SK-N-SH treated with all-trans-retinoic acid at 6 μM for 48 hours (cell line): ENCODE results near the gene ZNF525.
"Not testable (repeated sequence)": the region's sequence is repeated elsewhere in the genome, so short reads cannot be mapped to it uniquely, and the experiment has no call there.

ENCODE experiments used
- ATAC-seq: fragments of 200-7000 bp; cut with Tn5 transposase; 3 replicates; pipeline ENCODE4 v1.9.1; 2020; ENCODE audit warnings: mild to moderate bottlenecking, moderate library complexity
- ARNTL ChIP-seq: fragments of 450-650 bp; formaldehyde crosslinking; IDR thresholded peaks from 2 replicates; pipeline ENCODE4 v1.5.0; 2020; ENCODE audit warnings: low read depth, mild to moderate bottlenecking, moderate library complexity, borderline replicate concordance
- BACH2 ChIP-seq: fragments of 250-450 bp; sonication (Bioruptor Pico); IDR thresholded peaks from 2 replicates; pipeline ENCODE4 v1.9.0; 2021; ENCODE audit warnings: mild to moderate bottlenecking, borderline replicate concordance
- CREB5 ChIP-seq: fragments of 250-450 bp; sonication (Bioruptor Pico); IDR thresholded peaks from 2 replicates; pipeline ENCODE4 v1.5.1; 2020; ENCODE audit warnings: low read depth, mild to moderate bottlenecking, moderate library complexity
- CSDC2 ChIP-seq: fragments of 250-450 bp; sonication (Bioruptor Pico); IDR thresholded peaks from 2 replicates; pipeline ENCODE4 v1.5.0; 2020; ENCODE audit warnings: mild to moderate bottlenecking, moderate library complexity
- CSRNP3 ChIP-seq: fragments of 250-450 bp; sonication (Bioruptor Pico); IDR thresholded peaks from 2 replicates; pipeline ENCODE4 v1.5.1; 2021; ENCODE audit warnings: mild to moderate bottlenecking, moderate library complexity
- ESRRG ChIP-seq: fragments of 250-450 bp; sonication (Bioruptor Pico); IDR thresholded peaks from 2 replicates; pipeline ENCODE4 v1.6.1; 2021; ENCODE audit warnings: mild to moderate bottlenecking
- GLIS3 ChIP-seq: fragments of 250-450 bp; sonication (Bioruptor Pico); IDR thresholded peaks from 2 replicates; pipeline ENCODE4 v1.5.0; 2020; ENCODE audit warnings: mild to moderate bottlenecking, moderate library complexity
- ISL1 ChIP-seq: fragments of 250-450 bp; sonication (Bioruptor Pico); IDR thresholded peaks from 2 replicates; pipeline ENCODE4 v2.1.2; 2022; ENCODE audit warnings: mild to moderate bottlenecking, moderate library complexity
- OSR1 ChIP-seq: fragments of 250-450 bp; sonication (Bioruptor Pico); IDR thresholded peaks from 2 replicates; pipeline ENCODE4 v1.8.0; 2022; ENCODE audit warnings: moderate library complexity, mild to moderate bottlenecking, inconsistent platforms
- PATZ1 ChIP-seq: fragments of 250-450 bp; sonication (Bioruptor Pico); IDR thresholded peaks from 2 replicates; pipeline ENCODE4 v1.8.0; 2020; ENCODE audit warnings: mild to moderate bottlenecking, moderate library complexity, borderline replicate concordance
- POU6F1 ChIP-seq: fragments of 250-450 bp; sonication (Bioruptor Pico); IDR thresholded peaks from 2 replicates; pipeline ENCODE4 v1.8.0; 2021; ENCODE audit warnings: low read depth, mild to moderate bottlenecking, moderate library complexity, borderline replicate concordance
- PPARA ChIP-seq: fragments of 250-450 bp; sonication (Bioruptor Pico); IDR thresholded peaks from 2 replicates; pipeline ENCODE4 v1.5.0; 2020; ENCODE audit warnings: mild to moderate bottlenecking, borderline replicate concordance
- RARB ChIP-seq: fragments of 250-450 bp; sonication (Bioruptor Pico); IDR thresholded peaks from 2 replicates; pipeline ENCODE4 v1.8.0; 2021; ENCODE audit warnings: mild to moderate bottlenecking, moderate library complexity
- SNAI2 ChIP-seq: fragments of 250-450 bp; sonication (Bioruptor Pico); IDR thresholded peaks from 2 replicates; pipeline ENCODE4 v1.5.0; 2020; ENCODE audit warnings: mild to moderate bottlenecking, moderate library complexity
- TCF4 ChIP-seq: fragments of 250-450 bp; sonication (Bioruptor Pico); IDR thresholded peaks from 2 replicates; pipeline ENCODE4 v1.8.0; 2021; ENCODE audit warnings: mild to moderate bottlenecking, moderate library complexity, borderline replicate concordance
- TOX ChIP-seq: fragments of 250-450 bp; sonication (Bioruptor Pico); IDR thresholded peaks from 2 replicates; pipeline ENCODE4 v1.8.0; 2021; ENCODE audit warnings: mild to moderate bottlenecking, moderate library complexity, borderline replicate concordance
- TSHZ2 ChIP-seq: fragments of 250-450 bp; sonication (Bioruptor Pico); IDR thresholded peaks from 2 replicates; pipeline ENCODE4 v1.5.0; 2020; ENCODE audit warnings: mild to moderate bottlenecking, moderate library complexity
- ZC3H10 ChIP-seq: fragments of 250-450 bp; sonication (Bioruptor Pico); IDR thresholded peaks from 2 replicates; pipeline ENCODE4 v1.5.1; 2021; ENCODE audit warnings: mild to moderate bottlenecking, moderate library complexity
- ZFP3 ChIP-seq: fragments of 250-450 bp; sonication (Bioruptor Pico); IDR thresholded peaks from 2 replicates; pipeline ENCODE4 v1.5.0; 2020; ENCODE audit warnings: mild to moderate bottlenecking, moderate library complexity
- ZFP30 ChIP-seq: fragments of 450-650 bp; formaldehyde crosslinking; IDR thresholded peaks from 2 replicates; pipeline ENCODE4 v1.5.0; 2022; ENCODE audit warnings: mild to moderate bottlenecking, moderate library complexity
- ZNF565 ChIP-seq: fragments of 450-650 bp; formaldehyde crosslinking; conservative IDR thresholded peaks from 2 replicates; pipeline ENCODE4 v1.5.0; 2020; ENCODE audit warnings: low read depth, mild to moderate bottlenecking, moderate library complexity
- ZNF70 ChIP-seq: fragments of 450-650 bp; formaldehyde crosslinking; IDR thresholded peaks from 2 replicates; pipeline ENCODE4 v1.5.0; 2020; ENCODE audit warnings: mild to moderate bottlenecking, moderate library complexity

Gene ZNF525

GRCh38 chr19:53409505-53410204 lies 44.1 kb downstream of the ZNF525 start:
- TF ChIP-seq TSHZ2 (CRISPR knock-in tag) (no peak), PPARA (no peak), BACH2 (CRISPR knock-in tag) (no peak), PATZ1 (no peak), ZFP3 (CRISPR knock-in tag) (no peak), ZNF565 (CRISPR knock-in tag) (no peak), OSR1 (CRISPR knock-in tag) (no peak), CSDC2 (CRISPR knock-in tag) (no peak), CREB5 (CRISPR knock-in tag) (no peak), GLIS3 (no peak), ISL1 (no peak), ZNF70 (no peak), POU6F1 (CRISPR knock-in tag) (no peak), TOX (CRISPR knock-in tag) (no peak), RARB (CRISPR knock-in tag) (no peak), ZFP30 (CRISPR knock-in tag) (no peak), ARNTL (no peak), CSRNP3 (CRISPR knock-in tag) (no peak)
- ATAC-seq = no peak

- not testable (repeated sequence) for ATAC-seq
Measured at GRCh38 chr19:53420520-53421315, 55.2 kb downstream of the ZNF525 start.

- ATAC-seq = no peak
- no peak for TF ChIP-seq ISL1
- TF ChIP-seq POU6F1 (CRISPR knock-in tag) = no peak
- no peak for TF ChIP-seq ZC3H10 (CRISPR knock-in tag)
- TF ChIP-seq ZNF565 (CRISPR knock-in tag) = no peak
- no peak for TF ChIP-seq TCF4
- TF ChIP-seq ESRRG (CRISPR knock-in tag) = no peak
- TF ChIP-seq CSRNP3 (CRISPR knock-in tag) = no peak
- no peak for TF ChIP-seq TOX (CRISPR knock-in tag)
- TF ChIP-seq SNAI2 = no peak
- no peak for TF ChIP-seq ARNTL
- no peak for TF ChIP-seq CSDC2 (CRISPR knock-in tag)
- no peak for TF ChIP-seq ZFP30 (CRISPR knock-in tag)
- no peak for TF ChIP-seq RARB (CRISPR knock-in tag)
- no peak for TF ChIP-seq ZFP3 (CRISPR knock-in tag)
- TF ChIP-seq PPARA = no peak
Measured at GRCh38 chr19:53422551-53422950, 57.0 kb downstream of the ZNF525 start.
